MM.1S (cell line): ENCODE results near the gene RALGAPA2.

Experiments
- DNase-seq: peaks from one replicate; pipeline ENCODE4 v3.0.0-alpha.2; 2015
- H2AFZ ChIP-seq: fragments of 300-600 bp; sonication (generic); 2 replicates; pipeline ENCODE4 v1.6.0; 2016; ENCODE audit warnings: antibody characterized with exemption, low read length
- H3F3A ChIP-seq: fragments of 300-600 bp; sonication (generic); 2 replicates; pipeline ENCODE4 v1.6.1; 2016; ENCODE audit warnings: mild to moderate bottlenecking, antibody characterized with exemption, low read length, moderate library complexity, mixed read lengths; ENCODE audit not compliant: insufficient read depth
- H3K27ac ChIP-seq: fragments of 300-600 bp; sonication (generic); 2 replicates; pipeline ENCODE4 v1.5.1; 2016; ENCODE audit warnings: mild to moderate bottlenecking, low read length
- H3K27me3 ChIP-seq: fragments of 300-600 bp; sonication (generic); replicated peaks from 2 replicates; pipeline ENCODE4 v1.6.0; 2016; ENCODE audit warnings: low read length; ENCODE audit not compliant: insufficient read depth
- H3K36me3 ChIP-seq: fragments of 300-600 bp; sonication (generic); replicated peaks from 2 replicates; pipeline ENCODE4 v1.6.1; 2016; ENCODE audit warnings: mild to moderate bottlenecking, low read length, mixed read lengths; ENCODE audit not compliant: insufficient read depth
- H3K4me1 ChIP-seq: fragments of 300-600 bp; sonication (generic); 2 replicates; pipeline ENCODE4 v1.6.1; 2016; ENCODE audit warnings: low read length, mixed read lengths
- H3K4me2 ChIP-seq: fragments of 300-600 bp; sonication (generic); 2 replicates; pipeline ENCODE4 v1.6.0; 2016; ENCODE audit warnings: low read depth, low read length
- H3K4me3 ChIP-seq: fragments of 300-600 bp; sonication (generic); 2 replicates; pipeline ENCODE4 v1.5.1; 2016; ENCODE audit warnings: low read length, mixed read lengths
- H3K79me2 ChIP-seq: fragments of 300-600 bp; sonication (generic); 2 replicates; pipeline ENCODE4 v1.6.1; 2016; ENCODE audit warnings: mixed run types, low read length, mixed read lengths
- H3K9ac ChIP-seq: fragments of 300-600 bp; sonication (generic); 2 replicates; pipeline ENCODE4 v1.6.1; 2016; ENCODE audit warnings: low read length, mixed read lengths
- H3K9me2 ChIP-seq: fragments of 300-600 bp; sonication (generic); replicated peaks from 2 replicates; pipeline ENCODE4 v1.6.1; 2016; ENCODE audit warnings: mild to moderate bottlenecking, low read length, mixed read lengths; ENCODE audit not compliant: insufficient read depth
- H3K9me3 ChIP-seq: fragments of 300-600 bp; sonication (generic); replicated peaks from 2 replicates; pipeline ENCODE4 v1.6.1; 2016; ENCODE audit warnings: mild to moderate bottlenecking, low read length, mixed read lengths; ENCODE audit not compliant: insufficient read depth
- H4K20me1 ChIP-seq: fragments of 300-600 bp; sonication (generic); 2 replicates; pipeline ENCODE4 v1.6.1; 2016; ENCODE audit warnings: mild to moderate bottlenecking, low read length, moderate library complexity, mixed read lengths; ENCODE audit not compliant: insufficient read depth
- CTCF ChIP-seq: fragments of 300-600 bp; sonication (generic); IDR thresholded peaks from 2 replicates; pipeline ENCODE4 v1.5.1; 2016; ENCODE audit warnings: antibody characterized with exemption, low read length, mixed read lengths
- EZH2 ChIP-seq: fragments of 300-600 bp; sonication (generic); optimal IDR thresholded peaks from 2 replicates; pipeline ENCODE3; 2017; ENCODE audit warnings: low read depth, mild to moderate bottlenecking, antibody characterized with exemption, low read length, mixed read lengths
- EZH2phosphoT487 ChIP-seq: fragments of 300-600 bp; sonication (generic); IDR thresholded peaks from 2 replicates; pipeline ENCODE4 v1.6.1; 2018; ENCODE audit warnings: antibody characterized with exemption, low read length

The RALGAPA2 gene

DNA sequence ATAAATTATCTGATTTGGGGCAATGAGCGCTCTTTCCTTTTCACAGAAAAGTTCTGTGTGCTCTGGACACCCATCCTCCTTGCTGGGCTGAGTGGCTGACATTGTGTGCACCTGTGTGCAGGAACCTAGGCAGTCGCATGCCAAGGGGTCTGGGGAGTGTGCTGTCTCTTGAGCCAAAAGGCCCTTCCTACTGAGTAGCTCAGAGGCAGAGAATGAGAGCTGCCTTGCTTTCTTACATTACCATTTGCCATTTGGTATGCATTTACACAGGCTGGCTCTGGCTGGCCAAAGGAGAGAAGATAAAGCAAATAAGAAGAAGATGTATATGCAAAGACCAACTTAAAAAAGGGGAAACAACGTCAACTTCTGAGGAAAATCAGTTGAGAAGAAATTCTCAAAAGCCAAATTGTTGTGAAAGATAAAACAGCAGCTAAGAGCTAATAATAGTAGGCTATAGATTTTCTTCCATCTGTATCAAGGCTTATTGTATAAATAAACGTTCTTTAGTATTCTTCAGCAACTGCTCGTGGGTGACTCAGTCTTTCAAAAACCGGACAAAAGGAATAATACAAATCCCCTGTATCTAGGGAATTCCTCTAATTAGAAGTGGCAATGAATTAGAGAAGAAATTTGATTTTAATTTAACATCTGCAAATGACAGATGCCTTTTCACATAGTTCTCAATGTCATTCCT lies 222.6 kb downstream of the RALGAPA2 start:
- no peak overlapping the region for H3K4me3 ChIP-seq
- H3K9ac ChIP-seq, result no peak overlapping the region
- H2AFZ ChIP-seq, result no peak overlapping the region
- no peak overlapping the region for H3K4me2 ChIP-seq
- TF ChIP-seq CTCF (no peak), EZH2 (no peak), EZH2phosphoT487 (no peak)
- no peaks in the 10 kb centered on the region for H3K27me3 ChIP-seq
- H3K9me2 ChIP-seq, result no peaks in the 10 kb centered on the region
- H3K9me3 ChIP-seq, result no peaks in the 10 kb centered on the region
- no peaks in the 10 kb centered on the region for H3F3A ChIP-seq
- H3K4me1 ChIP-seq, result no peaks in the 10 kb centered on the region
- H3K79me2 ChIP-seq, result no peaks in the 10 kb centered on the region
- no peak overlapping the region for H3K27ac ChIP-seq
- H4K20me1 ChIP-seq, result no peaks in the 10 kb centered on the region
- H3K36me3 ChIP-seq, result no peaks in the 10 kb centered on the region
- DNase-seq, result no peak

DNA sequence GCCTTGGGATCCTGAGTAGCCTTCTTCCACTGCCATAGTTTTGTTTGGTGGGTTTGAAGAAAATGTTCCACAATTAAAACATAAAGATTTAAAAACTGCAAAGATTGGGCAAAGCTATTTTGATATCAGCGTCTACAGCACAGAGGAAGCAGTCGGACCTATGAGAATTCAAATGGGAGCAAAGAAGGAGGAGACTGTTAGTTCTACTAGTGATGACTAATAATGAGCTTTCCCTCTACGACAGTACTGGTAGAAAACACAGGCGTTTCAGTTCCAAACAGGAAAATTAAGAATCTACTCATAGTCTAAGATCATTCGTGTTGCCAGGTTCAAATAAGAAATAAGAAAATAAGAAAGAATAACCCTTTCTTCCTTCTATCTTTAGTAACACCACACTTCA lies 223.4 kb downstream of the RALGAPA2 start:
- H3K4me1 ChIP-seq, result no peaks in the 10 kb centered on the region
- no peaks in the 10 kb centered on the region for H3F3A ChIP-seq
- TF ChIP-seq EZH2phosphoT487 (no peak), CTCF (no peak), EZH2 (no peak)
- no peak overlapping the region for H3K4me2 ChIP-seq
- H3K9me3 ChIP-seq, result no peaks in the 10 kb centered on the region
- no peak overlapping the region for H3K4me3 ChIP-seq
- DNase-seq, result no peak
- no peak overlapping the region for H3K9ac ChIP-seq
- no peak overlapping the region for H3K27ac ChIP-seq
- no peaks in the 10 kb centered on the region for H3K79me2 ChIP-seq
- no peak overlapping the region for H2AFZ ChIP-seq
- no peaks in the 10 kb centered on the region for H4K20me1 ChIP-seq
- no peaks in the 10 kb centered on the region for H3K9me2 ChIP-seq
- no peaks in the 10 kb centered on the region for H3K27me3 ChIP-seq
- H3K36me3 ChIP-seq, result no peaks in the 10 kb centered on the region

DNA sequence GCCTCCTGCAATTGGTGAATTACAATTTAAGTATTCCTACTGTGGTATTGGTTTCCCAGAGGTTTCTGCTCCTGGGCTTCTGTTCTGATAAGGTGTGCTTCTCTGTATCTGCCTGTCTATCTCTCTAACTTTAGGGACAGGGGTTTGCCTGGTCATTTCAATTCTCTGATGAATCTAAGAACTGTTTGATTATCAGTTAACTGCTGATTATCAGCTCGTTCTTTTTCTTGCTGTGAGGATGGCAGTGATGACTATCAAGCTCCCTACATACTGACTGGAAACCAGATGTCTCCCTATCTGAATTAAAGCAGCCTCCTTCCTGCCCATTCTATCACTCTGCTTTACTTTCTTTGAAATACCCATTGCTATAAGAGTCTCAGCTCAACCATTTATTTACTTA lies 224.1 kb downstream of the RALGAPA2 start:
- Histone ChIP-seq H3K9ac (no peak overlapping the region), H3K27me3 (no peaks in the 10 kb centered on the region), H3K9me2 (no peaks in the 10 kb centered on the region), H4K20me1 (no peaks in the 10 kb centered on the region), H3K79me2 (no peaks in the 10 kb centered on the region), H3K4me1 (no peaks in the 10 kb centered on the region), H3K4me3 (no peak overlapping the region), H3K36me3 (no peaks in the 10 kb centered on the region), H3K9me3 (no peaks in the 10 kb centered on the region), H3K4me2 (no peak overlapping the region), H2AFZ (no peak overlapping the region), H3K27ac (no peak overlapping the region), H3F3A (no peaks in the 10 kb centered on the region)
- DNase-seq, result no peak
- TF ChIP-seq EZH2, result no peak
- TF ChIP-seq EZH2phosphoT487, result no peak
- TF ChIP-seq CTCF, result no peak
